GM12872 (cell line): ENCODE data around the gene MEOX1.

Experiments used
- TF ChIP-seq, protein P1 (sequence below): IDR thresholded peaks from 3 replicates; pipeline ENCODE4 v1.5.1; 2011; ENCODE audit warnings: low read depth, mild to moderate bottlenecking, low read length, moderate library complexity; ENCODE audit not compliant: insufficient read depth

Gene MEOX1

DNA sequence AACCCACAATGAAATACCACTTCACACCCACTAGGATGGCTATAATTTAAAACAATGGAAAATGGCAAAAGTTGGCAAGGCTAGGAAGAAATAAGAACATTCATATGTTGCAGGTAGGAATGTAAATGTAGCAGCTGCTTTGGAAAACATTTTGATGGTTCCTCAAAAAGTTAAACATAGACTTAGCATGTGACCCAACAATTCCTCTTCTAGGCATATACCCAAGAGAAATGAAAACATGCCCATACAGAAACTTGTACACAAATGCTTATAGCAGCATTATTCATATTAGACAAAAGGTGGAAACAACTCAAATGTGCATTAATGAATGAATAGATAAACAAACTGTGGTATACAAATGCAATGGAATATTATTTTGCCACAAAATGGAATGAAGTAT lies 36.1 kb downstream of the MEOX1 start:
- TF ChIP-seq, protein P1, sequence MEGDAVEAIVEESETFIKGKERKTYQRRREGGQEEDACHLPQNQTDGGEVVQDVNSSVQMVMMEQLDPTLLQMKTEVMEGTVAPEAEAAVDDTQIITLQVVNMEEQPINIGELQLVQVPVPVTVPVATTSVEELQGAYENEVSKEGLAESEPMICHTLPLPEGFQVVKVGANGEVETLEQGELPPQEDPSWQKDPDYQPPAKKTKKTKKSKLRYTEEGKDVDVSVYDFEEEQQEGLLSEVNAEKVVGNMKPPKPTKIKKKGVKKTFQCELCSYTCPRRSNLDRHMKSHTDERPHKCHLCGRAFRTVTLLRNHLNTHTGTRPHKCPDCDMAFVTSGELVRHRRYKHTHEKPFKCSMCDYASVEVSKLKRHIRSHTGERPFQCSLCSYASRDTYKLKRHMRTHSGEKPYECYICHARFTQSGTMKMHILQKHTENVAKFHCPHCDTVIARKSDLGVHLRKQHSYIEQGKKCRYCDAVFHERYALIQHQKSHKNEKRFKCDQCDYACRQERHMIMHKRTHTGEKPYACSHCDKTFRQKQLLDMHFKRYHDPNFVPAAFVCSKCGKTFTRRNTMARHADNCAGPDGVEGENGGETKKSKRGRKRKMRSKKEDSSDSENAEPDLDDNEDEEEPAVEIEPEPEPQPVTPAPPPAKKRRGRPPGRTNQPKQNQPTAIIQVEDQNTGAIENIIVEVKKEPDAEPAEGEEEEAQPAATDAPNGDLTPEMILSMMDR = no peak

DNA sequence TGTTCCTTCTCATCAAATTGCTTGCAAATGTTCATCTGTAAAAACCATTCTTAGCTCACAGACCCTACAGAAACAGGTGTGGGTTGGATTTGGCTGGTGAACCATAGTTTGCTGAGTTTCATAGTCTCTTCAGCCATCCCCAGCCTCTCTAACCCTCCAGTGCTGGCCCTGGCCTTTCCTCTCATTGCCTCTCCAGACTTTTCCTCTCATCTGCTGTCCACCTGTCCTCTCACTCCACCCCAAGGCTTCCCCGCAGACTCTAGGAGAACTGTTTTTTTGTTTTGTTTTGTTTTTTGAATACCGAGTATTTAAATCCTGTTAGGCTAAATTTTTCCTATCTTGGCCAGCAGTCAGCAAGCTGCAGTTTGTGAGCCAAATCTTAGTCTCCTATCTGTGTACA lies 41.1 kb downstream of the MEOX1 start:
- TF ChIP-seq, protein P1 = no peak

DNA sequence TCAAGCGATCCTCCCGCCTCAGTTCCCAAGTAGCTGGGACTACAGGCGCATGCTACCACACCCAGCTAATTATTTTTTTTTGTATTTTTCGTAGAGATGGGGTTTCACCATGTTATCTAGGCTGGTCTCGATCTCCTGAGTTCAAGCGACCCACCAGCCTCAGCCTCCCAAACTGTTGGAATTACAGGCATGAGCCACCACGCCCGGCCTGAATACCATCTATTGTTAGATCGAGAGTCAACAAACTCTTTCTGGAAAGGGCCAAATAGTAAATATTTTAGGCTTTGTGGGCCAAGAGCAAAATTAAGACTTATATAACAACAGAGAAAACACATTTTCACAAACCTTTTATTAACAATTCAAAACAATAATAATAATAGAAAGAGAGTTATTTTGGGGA lies 41.6 kb downstream of the MEOX1 start:
- TF ChIP-seq, protein P1 = no peak

DNA sequence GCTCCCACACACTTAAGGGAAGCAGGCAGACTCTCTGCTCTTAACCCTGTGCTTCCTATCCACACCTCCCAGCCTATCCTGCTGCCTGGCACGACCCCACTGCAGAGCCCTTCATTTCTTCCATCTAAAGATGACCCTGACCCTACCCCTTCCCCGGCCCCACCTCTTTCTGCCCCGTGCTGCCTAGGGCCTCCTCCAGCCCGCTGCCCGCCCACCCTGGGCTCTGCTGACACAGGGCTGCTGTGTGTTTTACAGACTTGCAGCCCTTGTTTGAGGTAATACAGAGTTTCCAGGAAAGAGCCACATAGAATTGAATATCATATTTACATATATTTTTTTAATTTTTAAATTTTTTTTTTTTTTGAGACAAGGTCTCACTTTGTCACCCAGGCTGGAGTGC lies 42.0 kb downstream of the MEOX1 start:
- TF ChIP-seq, protein P1 = no peak

DNA sequence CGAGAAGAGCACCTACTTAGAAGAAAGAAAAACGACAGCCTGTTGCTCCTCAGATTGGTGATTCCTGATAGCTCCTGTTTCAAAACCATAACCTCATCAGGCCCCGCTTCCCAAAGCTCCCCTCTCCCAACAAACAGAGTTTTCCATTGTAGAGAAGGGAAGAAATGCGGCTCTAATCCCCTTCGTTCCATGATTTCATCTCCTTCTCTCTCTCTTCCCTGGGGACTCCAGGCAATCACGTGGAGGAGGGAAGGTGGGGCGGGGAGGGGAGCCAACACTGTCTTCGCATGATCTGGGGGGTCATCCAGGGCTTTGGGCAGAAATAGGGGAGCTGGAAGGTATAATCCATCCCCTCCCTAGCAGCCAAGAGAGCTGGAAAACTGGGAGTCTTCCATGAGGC lies 43.4 kb downstream of the MEOX1 start:
- TF ChIP-seq, protein P1 = no peak

DNA sequence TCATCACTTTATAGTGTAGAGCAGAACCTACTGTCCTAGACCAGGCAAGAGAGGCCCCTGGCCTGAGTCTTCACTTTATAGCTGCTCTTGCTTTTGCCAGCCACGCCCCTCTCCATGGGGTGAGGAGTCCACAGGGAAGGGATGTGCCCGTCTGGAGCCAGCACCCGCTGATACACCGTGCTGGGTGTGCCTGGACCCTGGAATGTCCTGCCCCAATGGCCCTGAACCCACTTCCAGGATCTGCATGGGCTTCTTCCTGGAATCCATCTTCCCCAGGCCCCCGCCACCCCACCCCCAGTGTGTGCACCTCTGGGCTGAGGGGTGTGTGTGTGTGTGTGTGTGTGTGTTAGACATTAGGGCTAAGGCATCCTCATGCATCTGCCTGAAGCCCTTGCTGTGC lies 44.9 kb downstream of the MEOX1 start:
- TF ChIP-seq, protein P1 = no peak

DNA sequence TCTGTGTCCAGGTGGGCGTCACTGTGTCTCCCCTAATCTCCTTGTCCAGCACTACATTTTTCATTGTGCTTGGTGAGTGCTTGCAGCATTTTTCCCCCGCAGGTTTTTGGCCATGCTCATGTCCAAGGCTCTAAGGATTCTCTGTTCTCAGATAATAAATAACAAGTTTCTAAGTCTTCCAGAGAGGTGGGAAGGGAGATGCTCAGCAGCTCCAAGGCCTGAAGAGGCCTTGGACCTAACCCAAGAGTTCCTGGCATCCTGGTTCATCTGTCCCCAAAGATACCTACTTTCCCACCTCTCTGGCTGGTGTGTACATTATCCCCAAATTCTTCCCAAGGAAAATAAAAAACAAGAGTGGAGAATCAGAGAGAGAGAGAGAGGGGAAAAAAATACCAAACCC lies 45.3 kb downstream of the MEOX1 start:
- TF ChIP-seq, protein P1 = no peak

DNA sequence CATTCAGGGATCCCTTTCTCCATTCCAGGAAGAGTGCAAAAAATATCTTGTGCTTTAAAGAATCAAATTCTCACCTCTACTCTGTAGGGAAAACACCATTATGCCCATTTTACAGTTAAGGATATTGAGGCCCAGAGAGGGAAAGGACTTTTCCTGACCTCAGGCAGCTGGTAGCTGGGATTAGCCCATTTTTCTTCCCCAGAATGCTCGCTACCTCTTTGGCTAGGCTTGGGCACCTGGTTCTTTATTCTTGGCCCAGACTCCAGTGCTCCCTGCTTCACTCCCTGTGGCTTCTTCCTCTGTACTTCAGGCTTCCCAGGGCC lies 45.7 kb downstream of the MEOX1 start:
- TF ChIP-seq, protein P1 = no peak
